HEK293T (cell line): ENCODE measurements around the gene DDX24.

Experiments
- BHLHE40 ChIP-seq: fragments of 450-650 bp; IDR thresholded peaks from 2 replicates; pipeline ENCODE4 v1.6.1; 2016; ENCODE audit warnings: mild to moderate bottlenecking, moderate library complexity, borderline replicate concordance
- CTBP1 ChIP-seq: fragments of 450-650 bp; IDR thresholded peaks from 2 replicates; pipeline ENCODE4 v1.6.1; 2016; ENCODE audit warnings: borderline replicate concordance
- ELF4 ChIP-seq: fragments of 450-650 bp; IDR thresholded peaks from 2 replicates; pipeline ENCODE4 v1.6.1; 2017; ENCODE audit warnings: antibody characterized with exemption
- FOXA1 ChIP-seq: fragments of 450-650 bp; IDR thresholded peaks from 2 replicates; pipeline ENCODE4 v1.6.1; 2016; ENCODE audit warnings: mild to moderate bottlenecking
- FOXK2 ChIP-seq: fragments of 450-650 bp; IDR thresholded peaks from 2 replicates; pipeline ENCODE4 v1.6.1; 2016; ENCODE audit warnings: mild to moderate bottlenecking
- NFRKB ChIP-seq: fragments of 450-650 bp; IDR thresholded peaks from 2 replicates; pipeline ENCODE4 v1.6.1; 2016; ENCODE audit warnings: mild to moderate bottlenecking, moderate library complexity
- PKNOX1 ChIP-seq: fragments of 450-650 bp; IDR thresholded peaks from 2 replicates; pipeline ENCODE4 v1.6.1; 2016
- SP1 ChIP-seq: fragments of 450-650 bp; IDR thresholded peaks from 2 replicates; pipeline ENCODE4 v1.6.1; 2017
- ZNF384 ChIP-seq: fragments of 450-650 bp; IDR thresholded peaks from 2 replicates; pipeline ENCODE4 v1.6.1; 2016

GRCh38 chr14:94103554-94104150 lies 22.6 kb upstream of the DDX24 start:
- TF ChIP-seq SP1 (no peak), FOXK2 (no peak), PKNOX1 (no peak), FOXA1 (no peak), BHLHE40 (no peak), CTBP1 (no peak), ZNF384 (no peak), NFRKB (no peak), ELF4 (no peak)
